IMR-90 (cell line): Measurements from ENCODE around the gene CHST6. TPM values are rescaled to one million over a fixed set of nuclear protein-coding genes. Genes with fewer than 3 reads are reported as not detected.

Experiments
- ATAC-seq: fragments of 200-7000 bp; cut with Tn5 transposase; 2 replicates; pipeline ENCODE4 v1.9.1; 2020; ENCODE audit warnings: low read depth, mild to moderate bottlenecking, moderate library complexity
- BruUV-seq: library from RNA; stranded (reverse); fragments of 400-500 nt; replicated peaks from 2 replicates; lab custom pipeline; 2021; lab: Mats Ljungman, UMichigan
- CTCF ChIA-PET: fragments of 300-600 bp; formaldehyde crosslinking; extraction: SDS; loops from one replicate; lab custom pipeline; 2021; ENCODE audit warnings: antibody characterized with exemption; lab: Yijun Ruan, JAX
- POLR2A ChIA-PET: fragments of 300-600 bp; sonication (Branson Sonifier 250); formaldehyde crosslinking; loops from one replicate; lab custom pipeline; 2022; ENCODE audit warnings: antibody characterized with exemption; ENCODE audit not compliant: unreplicated experiment; lab: Charles Lee
- DNase-seq: peaks from one replicate; pipeline ENCODE4 v3.0.0; 2013
- H2AFZ ChIP-seq: replicated peaks from 2 replicates; pipeline ENCODE3; 2013; ENCODE audit warnings: low read length, mild to moderate bottlenecking; ENCODE audit not compliant: poor library complexity
- H2AK5ac ChIP-seq: 2 replicates; pipeline ENCODE4 v1.6.1; 2013; ENCODE audit warnings: low read depth, low read length, inconsistent platforms
- H2AK9ac ChIP-seq: replicated peaks from 2 replicates; pipeline ENCODE3; 2013; ENCODE audit warnings: mild to moderate bottlenecking, low read depth, low read length, moderate library complexity; ENCODE audit not compliant: poor library complexity
- H2BK120ac ChIP-seq: 2 replicates; pipeline ENCODE4 v1.6.1; 2013; ENCODE audit warnings: low read depth, low read length, inconsistent platforms
- H2BK15ac ChIP-seq: 3 replicates; pipeline ENCODE4 v1.6.1; 2013; ENCODE audit warnings: low read depth, low read length, inconsistent platforms
- H2BK20ac ChIP-seq: 2 replicates; pipeline ENCODE4 v1.6.1; 2013; ENCODE audit warnings: low read depth, mild to moderate bottlenecking, inconsistent platforms, low read length, moderate library complexity
- H2BK5ac ChIP-seq: 2 replicates; pipeline ENCODE4 v1.6.1; 2013; ENCODE audit warnings: mild to moderate bottlenecking, low read depth, low read length, inconsistent platforms; ENCODE audit not compliant: poor library complexity, severe bottlenecking
- H3K14ac ChIP-seq: replicated peaks from 2 replicates; pipeline ENCODE4 v1.6.1; 2013; ENCODE audit warnings: low read depth, low read length, inconsistent platforms
- H3K18ac ChIP-seq: 2 replicates; pipeline ENCODE4 v1.6.1; 2013; ENCODE audit warnings: low read depth, low read length, control low read depth
- H3K23ac ChIP-seq: 2 replicates; pipeline ENCODE4 v1.6.1; 2013; ENCODE audit warnings: low read depth, low read length, inconsistent platforms
- H3K27ac ChIP-seq: 2 replicates; pipeline ENCODE4 v1.5.1; 2013; ENCODE audit warnings: mild to moderate bottlenecking, control low read depth, low read length; ENCODE audit not compliant: insufficient read depth
- H3K27me3 ChIP-seq: 2 replicates; pipeline ENCODE4 v1.6.1; 2013; ENCODE audit warnings: low read length; ENCODE audit not compliant: control insufficient read depth, insufficient read depth
- H3K36me3 ChIP-seq: 2 replicates; pipeline ENCODE4 v1.6.1; 2013; ENCODE audit warnings: low read length, mixed read lengths; ENCODE audit not compliant: control insufficient read depth, insufficient read depth
- H3K4ac ChIP-seq: 2 replicates; pipeline ENCODE4 v1.6.1; 2013; ENCODE audit warnings: low read depth, low read length, inconsistent platforms
- H3K4me1 ChIP-seq: 2 replicates; pipeline ENCODE4 v1.6.1; 2013; ENCODE audit warnings: low read length, mixed read lengths; ENCODE audit not compliant: control insufficient read depth, insufficient read depth
- H3K4me2 ChIP-seq: 2 replicates; pipeline ENCODE4 v1.6.1; 2013; ENCODE audit warnings: low read depth, mild to moderate bottlenecking, control low read depth, low read length, moderate library complexity
- H3K4me3 ChIP-seq: 2 replicates; pipeline ENCODE4 v1.5.1; 2013; ENCODE audit warnings: low read depth, mild to moderate bottlenecking, control low read depth, low read length, moderate library complexity; ENCODE audit not compliant: insufficient read depth
- H3K56ac ChIP-seq: 2 replicates; pipeline ENCODE4 v1.6.1; 2013; ENCODE audit warnings: low read length, inconsistent platforms; ENCODE audit not compliant: insufficient read depth; ENCODE audit errors: extremely low read depth
- H3K79me1 ChIP-seq, 2 experiments: 2 replicates each; pipeline ENCODE4 v1.6.1; 2013; ENCODE audit warnings: low read length in 2 of 2, inconsistent platforms in 1 of 2, low read depth in 1 of 2
- H3K9ac ChIP-seq: 2 replicates; pipeline ENCODE4 v1.6.1; 2013; ENCODE audit warnings: low read depth, low read length, control low read depth
- H3K9me1 ChIP-seq: 2 replicates; pipeline ENCODE4 v1.6.1; 2013; ENCODE audit warnings: low read length, inconsistent platforms; ENCODE audit not compliant: insufficient read depth
- H3K9me3 ChIP-seq: 2 replicates; pipeline ENCODE4 v1.6.1; 2013; ENCODE audit warnings: low read length; ENCODE audit not compliant: control insufficient read depth, insufficient read depth
- H4K20me1 ChIP-seq: 2 replicates; pipeline ENCODE4 v1.6.1; 2013; ENCODE audit warnings: low read length, inconsistent platforms; ENCODE audit not compliant: insufficient read depth
- H4K5ac ChIP-seq: 2 replicates; pipeline ENCODE4 v1.6.1; 2013; ENCODE audit warnings: mild to moderate bottlenecking, low read depth, low read length, control low read depth
- H4K8ac ChIP-seq, 2 experiments: 2 replicates each; pipeline ENCODE4 v1.6.1; 2013; ENCODE audit warnings: low read depth in 2 of 2, low read length in 2 of 2, control low read depth in 1 of 2, inconsistent platforms in 1 of 2
- H4K91ac ChIP-seq: 2 replicates; pipeline ENCODE4 v1.6.1; 2013; ENCODE audit warnings: low read depth, low read length, inconsistent platforms; ENCODE audit not compliant: insufficient read depth
- BHLHE40 ChIP-seq: fragments of 150-350 bp; IDR thresholded peaks from 2 replicates; pipeline ENCODE4 v1.6.1; 2016; ENCODE audit warnings: mild to moderate bottlenecking, low read depth, low read length
- CEBPB ChIP-seq: IDR thresholded peaks from 2 replicates; pipeline ENCODE4 v1.6.1; 2012; ENCODE audit warnings: low read depth, low read length, improper control_type of control experiment
- CHD1 ChIP-seq: IDR thresholded peaks from 2 replicates; pipeline ENCODE4 v1.6.1; 2012; ENCODE audit warnings: low read depth, low read length, improper control_type of control experiment
- CTCF ChIP-seq: conservative IDR thresholded peaks from 2 replicates; pipeline ENCODE4 v1.5.1; 2012; ENCODE audit warnings: mild to moderate bottlenecking, low read depth, low read length, improper control_type of control experiment
- FOS ChIP-seq: fragments of 150-350 bp; IDR thresholded peaks from 2 replicates; pipeline ENCODE4 v1.6.1; 2016; ENCODE audit warnings: low read depth, low read length
- MAFK ChIP-seq: IDR thresholded peaks from 2 replicates; pipeline ENCODE4 v1.6.1; 2012; ENCODE audit warnings: low read depth, low read length, improper control_type of control experiment
- MAZ ChIP-seq: IDR thresholded peaks from 2 replicates; pipeline ENCODE4 v1.6.1; 2012; ENCODE audit warnings: low read depth, mild to moderate bottlenecking, low read length, improper control_type of control experiment, moderate library complexity, borderline replicate concordance
- MXI1 ChIP-seq: IDR thresholded peaks from 2 replicates; pipeline ENCODE4 v1.6.1; 2012; ENCODE audit warnings: low read depth, mild to moderate bottlenecking, low read length, moderate library complexity, borderline replicate concordance
- NFE2L2 ChIP-seq: fragments of 150-350 bp; IDR thresholded peaks from 2 replicates; pipeline ENCODE4 v1.6.1; 2016; ENCODE audit warnings: low read depth, mild to moderate bottlenecking, low read length
- POLR2A ChIP-seq: IDR thresholded peaks from 2 replicates; pipeline ENCODE4 v1.6.1; 2012; ENCODE audit warnings: mild to moderate bottlenecking, low read depth, low read length
- RAD21 ChIP-seq: IDR thresholded peaks from 2 replicates; pipeline ENCODE4 v1.6.1; 2012; ENCODE audit warnings: low read length, improper control_type of control experiment
- RCOR1 ChIP-seq: IDR thresholded peaks from 2 replicates; pipeline ENCODE4 v1.6.1; 2012; ENCODE audit warnings: mild to moderate bottlenecking, low read length, improper control_type of control experiment; ENCODE audit not compliant: insufficient replicate concordance
- RFX5 ChIP-seq: IDR thresholded peaks from 2 replicates; pipeline ENCODE4 v1.8.0; 2012; ENCODE audit warnings: low read depth, mild to moderate bottlenecking, low read length, moderate library complexity
- SMC3 ChIP-seq: fragments of 150-350 bp; IDR thresholded peaks from 2 replicates; pipeline ENCODE4 v1.6.1; 2016; ENCODE audit warnings: low read depth, mild to moderate bottlenecking, antibody characterized with exemption, low read length, moderate library complexity
- USF2 ChIP-seq: fragments of 150-350 bp; IDR thresholded peaks from 2 replicates; pipeline ENCODE4 v1.6.1; 2017; ENCODE audit warnings: mild to moderate bottlenecking, antibody characterized with exemption, low read length, low read depth
- WGBS, 2 experiments: methylation state at CpG; one replicate each; pipeline versions ENCODE4 v1.1.5 to v1.1.7; 2013; ENCODE audit warnings: missing lambda C conversion rate in 2 of 2; ENCODE audit not compliant: insufficient read length in 1 of 2; ENCODE audit errors: extremely low coverage in 2 of 2; 5-methylcytosine and 5-hydroxymethylcytosine counted together
- dilution Hi-C: fragments of 300-500 bp; cut with HindIII; formaldehyde crosslinking; loops from one replicate; pipeline ENCODE4 v1.14.3; 2018; ENCODE audit warnings: low sequenced_read_pairs; ENCODE audit not compliant: unreplicated experiment
- in situ Hi-C: fragments of 300-500 bp; cut with MboI; formaldehyde crosslinking; loops from 3 replicates; pipeline ENCODE4 v1.14.3; 2019; ENCODE audit warnings: low sequenced_read_pairs, inconsistent platforms, mixed read lengths
- intact Hi-C: fragments of 100-400 bp; cut with micrococcal nuclease; formaldehyde crosslinking; loops from 2 replicates; pipeline ENCODE4 v1.10.0; 2022
- polyA plus RNA-seq, 3 experiments: library from polyadenylated mRNA; depleted of rRNA; stranded (reverse); fragments of >200 nt; gene quantifications; 2 replicates each; pipeline ENCODE4 v1.2.3, GENCODE V29; 2012; ENCODE audit warnings: low replicate concordance in 1 of 3
- total RNA-seq: library from RNA; depleted of rRNA; stranded (reverse); fragments of >200 nt; gene quantifications from 2 replicates; pipeline ENCODE4 v1.2.3, GENCODE V29; 2012

Gene CHST6
- total and polyA plus RNA-seq, 2 of the 4 experiments (the other 2 are of a cell fraction): under 0.01 to 0.12 TPM

- no peak overlapping the region for H4K5ac ChIP-seq
- H3K79me1 ChIP-seq: no peaks in the 10 kb centered on the region
- POLR2A ChIA-PET: no interaction called here
- ATAC-seq: no peak
- H3K4ac ChIP-seq: no peak overlapping the region
- CTCF ChIA-PET: interaction anchor here (1.3 kb wide), 1 partner anchor 10 kb away, joined by 3 read pairs; no protein-coding TSS in a partner anchor
- H3K4me3 ChIP-seq: no peak overlapping the region
- no peaks in the 10 kb centered on the region for H3K4me1 ChIP-seq
- no peak for DNase-seq
- TF ChIP-seq RAD21 (no peak), CTCF (no peak), NFE2L2 (no peak), BHLHE40 (no peak), MAFK (no peak), USF2 (no peak), RCOR1 (no peak), CEBPB (no peak), SMC3 (no peak), MAZ (no peak), CHD1 (no peak), FOS (no peak), RFX5 (no peak), MXI1 (no peak), POLR2A (no peak)
- no peaks in the 10 kb centered on the region for H3K9me3 ChIP-seq
- H3K9ac ChIP-seq: no peak overlapping the region
- no peak overlapping the region for H2BK5ac ChIP-seq
- dilution Hi-C loops: no loop called here
- no peaks in the 10 kb centered on the region for H4K20me1 ChIP-seq
- in situ Hi-C loops: no loop called here
- no peak overlapping the region for H2AK9ac ChIP-seq
- H3K18ac ChIP-seq: no peak overlapping the region
- peaks cover 12% of the 10 kb centered on the region; the same call in 1 of the 2 replicates for H3K27me3 ChIP-seq
- no peak overlapping the region for H2BK15ac ChIP-seq
- H3K36me3 ChIP-seq: no peaks in the 10 kb centered on the region
- no peak overlapping the region for H3K23ac ChIP-seq
- no peak overlapping the region for H2AFZ ChIP-seq
- H3K27ac ChIP-seq: no peak overlapping the region
- H3K14ac ChIP-seq: no peak overlapping the region
- no peaks in the 10 kb centered on the region for H3K9me1 ChIP-seq
- H2BK20ac ChIP-seq: no peak overlapping the region
- no TSS peak for BruUV-seq
- H3K4me2 ChIP-seq: no peak overlapping the region
- H4K8ac ChIP-seq: no peak overlapping the region
- no peak overlapping the region for H3K56ac ChIP-seq
- no peak overlapping the region for H2AK5ac ChIP-seq
- no peak overlapping the region for H4K91ac ChIP-seq
- intact Hi-C loops: no loop called here
- WGBS, 2 experiments: 62% methylated on average over 2 of the region's 2 CpGs; no CpG with 5 or more reads in 1 of the 2 experiments
- no peak overlapping the region for H2BK120ac ChIP-seq
Observed at GRCh38 chr16:75475420-75475847, 19.8 kb downstream of the CHST6 start.
